Measurements from ENCODE around the gene TIMM17A.

Gene TIMM17A

DNA sequence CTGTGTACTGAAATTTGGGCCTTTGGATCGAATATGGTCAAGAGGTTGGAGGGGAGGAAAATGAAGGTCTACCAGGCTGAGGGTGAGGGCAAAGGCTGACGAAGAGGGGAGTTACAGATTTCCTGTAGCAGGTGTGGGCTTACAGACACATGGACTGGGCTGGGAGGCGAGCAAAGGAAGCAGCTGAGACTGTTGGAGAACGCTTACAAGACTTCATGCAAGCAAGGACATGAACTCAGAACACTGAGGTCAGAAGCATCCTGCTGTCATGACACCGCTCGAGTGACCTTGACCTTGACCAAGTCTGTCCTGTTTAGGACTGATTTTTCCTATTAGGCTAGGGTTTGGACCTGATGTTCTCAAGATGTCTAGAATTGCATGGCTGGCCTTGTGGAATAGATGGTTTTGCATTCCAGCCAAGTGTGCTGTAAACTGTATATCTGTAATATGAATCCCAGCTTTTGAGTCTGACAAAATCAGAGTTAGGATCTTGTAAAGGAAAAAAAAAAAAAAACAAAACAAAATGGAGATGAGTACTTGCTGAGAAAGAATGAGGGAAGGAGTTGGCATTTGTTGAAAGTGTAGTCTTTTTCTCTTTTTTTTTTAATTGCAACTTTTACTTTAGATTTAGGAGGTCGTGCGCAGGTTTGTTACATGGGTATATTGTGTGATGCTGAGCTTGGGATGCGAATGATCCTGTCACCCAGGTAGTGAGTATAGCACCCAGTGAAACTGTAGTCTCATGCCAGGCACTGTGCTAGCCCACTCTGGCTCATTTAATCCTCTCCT is 60.9 kb downstream of the TIMM17A start:
- no peak overlapping the region for H3K27ac ChIP-seq (ENCODE audit: low read length)
- no peak overlapping the region for H2AFZ ChIP-seq (ENCODE audit: low read depth, low read length)
- no peak overlapping the region for H3K9ac ChIP-seq (ENCODE audit: low read depth, low read length)
- no peaks in the 10 kb centered on the region for H3K9me3 ChIP-seq (ENCODE audit: insufficient read depth, low read length, severe bottlenecking)
- H3K4me2 ChIP-seq (ENCODE audit: insufficient read depth, low read length) = no peak overlapping the region
- no peaks in the 10 kb centered on the region for H3K79me2 ChIP-seq (ENCODE audit: insufficient read depth, low read length)
- no peak overlapping the region for H3K4me3 ChIP-seq (ENCODE audit: low read depth in 1 of 2, low read length in 2 of 2)
- no peaks in the 10 kb centered on the region for H4K20me1 ChIP-seq (ENCODE audit: insufficient read depth, low read length)
- peaks cover 5% of the 10 kb centered on the region for H3K27me3 ChIP-seq (ENCODE audit: insufficient read depth, low read length, poor library complexity)
- H3K36me3 ChIP-seq (ENCODE audit: insufficient read depth, low read length) = no peaks in the 10 kb centered on the region
- DNase-seq (no peak), ATAC-seq (ENCODE audit: insufficient read depth, low read depth) (no peak)
- H3K4me1 ChIP-seq (ENCODE audit: insufficient read depth, low read length) = no peaks in the 10 kb centered on the region
- TF ChIP-seq, protein P1, sequence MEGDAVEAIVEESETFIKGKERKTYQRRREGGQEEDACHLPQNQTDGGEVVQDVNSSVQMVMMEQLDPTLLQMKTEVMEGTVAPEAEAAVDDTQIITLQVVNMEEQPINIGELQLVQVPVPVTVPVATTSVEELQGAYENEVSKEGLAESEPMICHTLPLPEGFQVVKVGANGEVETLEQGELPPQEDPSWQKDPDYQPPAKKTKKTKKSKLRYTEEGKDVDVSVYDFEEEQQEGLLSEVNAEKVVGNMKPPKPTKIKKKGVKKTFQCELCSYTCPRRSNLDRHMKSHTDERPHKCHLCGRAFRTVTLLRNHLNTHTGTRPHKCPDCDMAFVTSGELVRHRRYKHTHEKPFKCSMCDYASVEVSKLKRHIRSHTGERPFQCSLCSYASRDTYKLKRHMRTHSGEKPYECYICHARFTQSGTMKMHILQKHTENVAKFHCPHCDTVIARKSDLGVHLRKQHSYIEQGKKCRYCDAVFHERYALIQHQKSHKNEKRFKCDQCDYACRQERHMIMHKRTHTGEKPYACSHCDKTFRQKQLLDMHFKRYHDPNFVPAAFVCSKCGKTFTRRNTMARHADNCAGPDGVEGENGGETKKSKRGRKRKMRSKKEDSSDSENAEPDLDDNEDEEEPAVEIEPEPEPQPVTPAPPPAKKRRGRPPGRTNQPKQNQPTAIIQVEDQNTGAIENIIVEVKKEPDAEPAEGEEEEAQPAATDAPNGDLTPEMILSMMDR (IDR thresholded peaks at IDR 0.05; ENCODE audit: borderline replicate concordance, extremely low read depth, low read length, poor library complexity, severe bottlenecking) = no peak

- H3K4me2 ChIP-seq (ENCODE audit: insufficient read depth, low read length) = no peak overlapping the region
- no peaks in the 10 kb centered on the region for H4K20me1 ChIP-seq (ENCODE audit: insufficient read depth, low read length)
- DNase-seq (no peak), ATAC-seq (ENCODE audit: insufficient read depth, low read depth) (no peak)
- no peak overlapping the region for H3K9ac ChIP-seq (ENCODE audit: low read depth, low read length)
- H3K36me3 ChIP-seq (ENCODE audit: insufficient read depth, low read length) = no peaks in the 10 kb centered on the region
- TF ChIP-seq, protein P1 (IDR thresholded peaks at IDR 0.05; ENCODE audit: borderline replicate concordance, extremely low read depth, low read length, poor library complexity, severe bottlenecking) = no peak
- TF ChIP-seq EZH2 (IDR thresholded peaks at IDR 0.05; ENCODE audit: borderline replicate concordance, low read depth, low read length, severe bottlenecking) = no peak
- no peaks in the 10 kb centered on the region for H3K79me2 ChIP-seq (ENCODE audit: insufficient read depth, low read length)
- H3K27ac ChIP-seq (ENCODE audit: low read length) = no peak overlapping the region
- H2AFZ ChIP-seq (ENCODE audit: low read depth, low read length) = no peak overlapping the region
- no peaks in the 10 kb centered on the region for H3K9me3 ChIP-seq (ENCODE audit: insufficient read depth, low read length, severe bottlenecking)
- peaks cover 5% of the 10 kb centered on the region for H3K27me3 ChIP-seq (ENCODE audit: insufficient read depth, low read length, poor library complexity)
- no peaks in the 10 kb centered on the region for H3K4me1 ChIP-seq (ENCODE audit: insufficient read depth, low read length)
- no peak overlapping the region for H3K4me3 ChIP-seq (ENCODE audit: low read depth in 1 of 2, low read length in 2 of 2)
These were observed 61.8 kb downstream of the TIMM17A start for GRCh38 chr1:202016811-202017748.

GRCh38 chr1:202017749-202018467 is 62.6 kb downstream of the TIMM17A start:
- Histone ChIP-seq H3K79me2 (ENCODE audit: insufficient read depth, low read length) (no peaks in the 10 kb centered on the region), H3K9ac (ENCODE audit: low read depth, low read length) (no peak overlapping the region), H3K4me3 (ENCODE audit: low read depth in 1 of 2, low read length in 2 of 2) (no peak overlapping the region), H3K4me2 (ENCODE audit: insufficient read depth, low read length) (no peak overlapping the region), H3K36me3 (ENCODE audit: insufficient read depth, low read length) (no peaks in the 10 kb centered on the region), H2AFZ (ENCODE audit: low read depth, low read length) (no peak overlapping the region), H3K27ac (ENCODE audit: low read length) (no peak overlapping the region), H3K27me3 (ENCODE audit: insufficient read depth, low read length, poor library complexity) (peaks cover 6% of the 10 kb centered on the region), H4K20me1 (ENCODE audit: insufficient read depth, low read length) (no peaks in the 10 kb centered on the region), H3K9me3 (ENCODE audit: insufficient read depth, low read length, severe bottlenecking) (no peaks in the 10 kb centered on the region), H3K4me1 (ENCODE audit: insufficient read depth, low read length) (no peaks in the 10 kb centered on the region)
- no peak for ATAC-seq (ENCODE audit: insufficient read depth, low read depth)
- DNase-seq = no peak
- no peak for TF ChIP-seq EZH2 (IDR thresholded peaks at IDR 0.05; ENCODE audit: borderline replicate concordance, low read depth, low read length, severe bottlenecking)
- TF ChIP-seq, protein P1 (IDR thresholded peaks at IDR 0.05; ENCODE audit: borderline replicate concordance, extremely low read depth, low read length, poor library complexity, severe bottlenecking) = no peak
